GM18505 (cell line): ENCODE measurements around the gene KIF25.

Experiments used
- ATAC-seq: cut with Tn5 transposase; IDR thresholded peaks from one replicate; pipeline ENCODE4 v1.9.1; 2021; ENCODE audit not compliant: unreplicated experiment
- POLR2A ChIP-seq: IDR thresholded peaks from 4 replicates; pipeline ENCODE4 v1.6.1; 2011; ENCODE audit warnings: borderline replicate concordance; ENCODE audit not compliant: insufficient read depth, insufficient read length; ENCODE audit errors: extremely low read depth

The KIF25 gene

DNA sequence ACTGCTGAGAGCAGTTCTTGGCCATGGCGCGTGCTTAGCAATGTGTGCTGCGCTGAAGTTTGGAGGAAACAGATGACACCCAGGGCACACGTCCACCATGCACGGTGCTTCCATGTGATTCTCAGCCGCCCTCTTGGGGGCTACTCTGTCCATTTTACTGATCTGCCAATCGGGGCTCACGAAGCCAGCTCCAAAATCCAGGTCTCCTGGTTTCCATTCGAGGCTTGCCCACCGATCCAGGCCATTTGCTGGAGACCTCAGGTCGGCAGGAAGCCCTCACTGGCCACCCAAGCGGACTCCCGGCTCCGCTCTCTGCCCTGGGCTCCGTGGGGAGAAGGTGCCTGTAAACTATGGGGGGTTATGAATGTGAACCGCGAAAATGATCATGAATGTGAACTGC, 93.2 kb downstream of the KIF25 start:
- no peak for TF ChIP-seq POLR2A
- ATAC-seq, result no peak

DNA sequence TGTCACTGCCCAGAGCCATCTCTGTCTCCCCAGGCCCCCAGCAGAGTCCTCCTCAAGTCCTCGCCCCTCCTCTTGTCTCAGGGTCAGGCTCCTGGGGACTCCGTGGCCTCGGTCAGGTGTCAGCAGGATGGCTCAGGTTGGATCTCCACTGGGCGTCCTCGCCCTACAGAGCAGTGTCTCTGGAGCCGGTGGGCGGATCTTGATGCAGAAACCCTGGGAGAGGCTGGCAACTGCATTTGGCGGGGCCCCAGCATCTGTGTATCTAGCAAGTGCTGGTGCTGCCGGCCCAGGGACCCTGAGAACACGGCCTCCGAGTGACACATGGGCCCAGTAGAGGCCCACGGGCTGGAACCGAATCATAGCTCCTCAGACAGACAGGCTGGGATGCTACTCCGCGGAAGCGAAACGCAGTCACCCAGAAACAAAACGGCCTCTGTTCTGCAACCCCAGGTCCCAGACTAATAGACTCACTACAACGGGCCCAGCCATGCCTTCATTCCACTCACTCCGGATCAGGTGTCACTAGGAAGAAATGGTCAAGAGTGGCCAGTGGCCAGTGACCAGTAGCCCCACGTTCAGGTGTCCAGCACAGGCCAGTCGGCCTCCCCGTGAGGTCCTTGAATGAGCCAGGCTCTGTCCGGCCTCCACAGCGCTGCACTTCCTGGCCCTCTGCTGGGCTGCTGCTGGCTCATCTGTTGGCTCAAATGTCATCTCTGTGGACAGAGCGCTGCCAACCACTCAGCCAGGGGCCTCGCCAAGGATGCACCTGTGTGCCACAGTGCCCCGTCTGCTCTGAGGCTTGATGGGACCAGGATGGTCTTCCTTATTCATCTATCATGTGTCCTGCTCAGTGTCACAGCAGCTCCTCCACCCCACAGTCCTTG, 94.2 kb downstream of the KIF25 start:
- no peak for TF ChIP-seq POLR2A
- ATAC-seq, result no peak

DNA sequence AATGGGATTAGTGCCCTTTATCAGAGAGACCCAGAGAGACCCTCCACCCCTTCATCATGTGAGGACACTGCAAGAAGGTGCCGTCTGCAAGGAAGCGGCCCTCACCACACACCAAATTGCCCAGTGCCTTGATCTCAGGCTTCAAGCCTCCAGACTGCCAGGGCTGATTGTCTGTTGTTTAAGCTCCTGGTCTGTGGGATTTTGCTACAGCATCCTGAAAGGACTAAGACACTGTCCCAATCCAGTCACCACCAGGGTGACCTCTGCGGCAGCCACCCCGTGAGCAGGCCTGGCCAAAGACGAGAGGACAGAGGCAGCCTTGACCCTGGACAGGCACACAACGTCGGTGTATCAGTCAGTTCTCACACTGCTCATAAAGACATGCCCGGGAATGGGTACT, 95.1 kb downstream of the KIF25 start:
- no peak for TF ChIP-seq POLR2A
- no peak for ATAC-seq

DNA sequence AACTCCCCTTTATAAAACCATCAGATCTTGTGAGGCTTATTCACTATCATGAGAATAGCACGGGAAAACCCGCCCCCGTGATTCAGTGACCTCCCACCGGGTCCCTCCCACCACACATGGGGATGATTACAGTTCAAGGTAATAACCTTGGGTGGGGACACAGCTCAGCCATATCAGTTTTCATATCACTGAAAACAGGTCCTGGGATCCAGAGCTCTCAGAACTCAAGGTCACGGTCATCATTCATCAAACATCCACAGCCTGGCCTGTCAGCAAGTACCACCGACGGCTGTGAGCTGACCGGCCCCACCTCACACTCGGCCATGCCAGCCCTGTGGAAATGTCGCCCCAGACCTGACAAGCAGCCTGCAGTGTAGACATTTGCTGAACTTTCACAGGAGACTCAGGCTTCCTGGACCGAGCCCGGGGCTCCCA, 95.6 kb downstream of the KIF25 start:
- ATAC-seq, result no peak

DNA sequence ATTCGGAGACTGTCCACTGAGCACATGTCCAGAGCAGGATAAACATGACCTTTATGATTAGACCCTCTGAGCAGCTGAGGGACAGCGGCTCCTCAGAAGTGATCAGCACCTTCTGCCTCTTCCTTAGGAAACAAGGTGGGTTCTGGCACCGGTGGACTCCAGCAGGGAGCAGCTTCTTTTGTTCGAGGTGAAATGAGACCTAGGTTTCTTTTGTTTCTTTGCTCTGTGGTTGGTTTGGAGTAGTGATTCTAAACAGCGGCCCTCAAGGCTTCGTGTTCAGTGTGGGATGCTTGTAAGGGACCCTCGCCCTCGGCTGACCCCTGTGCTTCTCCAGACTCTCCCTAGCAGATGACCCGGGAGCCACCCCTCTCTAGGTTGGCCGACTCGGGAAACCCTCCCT, 96.2 kb downstream of the KIF25 start:
- ATAC-seq, result no peak
- TF ChIP-seq POLR2A, result no peak

More for the DNA sequence above, 95.6 kb downstream of the KIF25 start:
- no peak for TF ChIP-seq POLR2A
